Measurements from ENCODE around the gene PIAS1. TPM values are rescaled to one million over a fixed set of nuclear protein-coding genes. Genes with fewer than 3 reads are reported as not detected.

Gene PIAS1
- total RNA-seq, 1 donor from 2014 or later, result 67.8 TPM

- TF ChIP-seq CTCF (IDR thresholded peaks at IDR 0.05; ENCODE audit: unreplicated experiment), result no peak
- no peaks in the 10 kb centered on the region for H3K27me3 Mint-ChIP-seq (ENCODE audit: unreplicated experiment)
- DNase-seq (ENCODE audit: low spot score), result no peak
- no peaks in the 10 kb centered on the region for H3K9me3 Mint-ChIP-seq (ENCODE audit: unreplicated experiment)
- no peaks in the 10 kb centered on the region for H3K4me1 Mint-ChIP-seq (ENCODE audit: unreplicated experiment)
- H3K36me3 Mint-ChIP-seq (ENCODE audit: low read depth, unreplicated experiment), result no peaks in the 10 kb centered on the region
- no peak overlapping the region for H3K4me3 Mint-ChIP-seq (ENCODE audit: unreplicated experiment)
- H3K27ac Mint-ChIP-seq (ENCODE audit: unreplicated experiment), result no peak overlapping the region
These were observed 76.7 kb downstream of the PIAS1 start for GRCh38 chr15:68130851-68131250.

- Mint-ChIP-seq H3K27ac (ENCODE audit: unreplicated experiment) (no peak overlapping the region), H3K4me3 (ENCODE audit: unreplicated experiment) (no peak overlapping the region), H3K9me3 (ENCODE audit: unreplicated experiment) (no peaks in the 10 kb centered on the region), H3K27me3 (ENCODE audit: unreplicated experiment) (no peaks in the 10 kb centered on the region), H3K36me3 (ENCODE audit: low read depth, unreplicated experiment) (no peaks in the 10 kb centered on the region), H3K4me1 (ENCODE audit: unreplicated experiment) (no peaks in the 10 kb centered on the region)
- no peak for TF ChIP-seq CTCF (IDR thresholded peaks at IDR 0.05; ENCODE audit: unreplicated experiment)
- DNase-seq (ENCODE audit: low spot score), result no peak
These were observed 83.0 kb downstream of the PIAS1 start for GRCh38 chr15:68137096-68137495.

GRCh38 chr15:68143129-68143528, 89.0 kb downstream of the PIAS1 start:
- Mint-ChIP-seq H3K4me1 (ENCODE audit: unreplicated experiment) (no peaks in the 10 kb centered on the region), H3K27ac (ENCODE audit: unreplicated experiment) (no peak overlapping the region), H3K27me3 (ENCODE audit: unreplicated experiment) (no peaks in the 10 kb centered on the region), H3K36me3 (ENCODE audit: low read depth, unreplicated experiment) (peaks cover 10% of the 10 kb centered on the region), H3K9me3 (ENCODE audit: unreplicated experiment) (no peaks in the 10 kb centered on the region), H3K4me3 (ENCODE audit: unreplicated experiment) (no peak overlapping the region)
- no peak for TF ChIP-seq CTCF (IDR thresholded peaks at IDR 0.05; ENCODE audit: unreplicated experiment)
- DNase-seq (ENCODE audit: low spot score), result no peak

- Mint-ChIP-seq H3K9me3 (ENCODE audit: unreplicated experiment) (no peaks in the 10 kb centered on the region), H3K36me3 (ENCODE audit: low read depth, unreplicated experiment) (peaks cover 12% of the 10 kb centered on the region), H3K27ac (ENCODE audit: unreplicated experiment) (no peak overlapping the region)
These were observed 89.7 kb downstream of the PIAS1 start for GRCh38 chr15:68143785-68144184.

GRCh38 chr15:68145706-68146105, 91.6 kb downstream of the PIAS1 start:
- DNase-seq (ENCODE audit: low spot score), result no peak
- no peak overlapping the region for H3K27ac Mint-ChIP-seq (ENCODE audit: unreplicated experiment)
- H3K36me3 Mint-ChIP-seq (ENCODE audit: low read depth, unreplicated experiment), result peaks cover 14% of the 10 kb centered on the region
- H3K27me3 Mint-ChIP-seq (ENCODE audit: unreplicated experiment), result peaks cover 1% of the 10 kb centered on the region
- no peak overlapping the region for H3K4me3 Mint-ChIP-seq (ENCODE audit: unreplicated experiment)
- TF ChIP-seq CTCF (IDR thresholded peaks at IDR 0.05; ENCODE audit: unreplicated experiment), result no peak
- H3K9me3 Mint-ChIP-seq (ENCODE audit: unreplicated experiment), result no peaks in the 10 kb centered on the region
- H3K4me1 Mint-ChIP-seq (ENCODE audit: unreplicated experiment), result no peaks in the 10 kb centered on the region

More at GRCh38 chr15:68143785-68144184, 89.7 kb downstream of the PIAS1 start:
- Mint-ChIP-seq H3K27me3 (ENCODE audit: unreplicated experiment) (no peaks in the 10 kb centered on the region), H3K4me3 (ENCODE audit: unreplicated experiment) (no peak overlapping the region), H3K4me1 (ENCODE audit: unreplicated experiment) (no peaks in the 10 kb centered on the region)
- TF ChIP-seq CTCF (IDR thresholded peaks at IDR 0.05; ENCODE audit: unreplicated experiment), result no peak
- no peak for DNase-seq (ENCODE audit: low spot score)
